Cardiac muscle cell (in vitro differentiated cells and primary cell): ENCODE data around the gene GRWD1. TPM values are rescaled to one million over a fixed set of nuclear protein-coding genes. Genes with fewer than 3 reads are reported as not detected.
A peak's percentile ranks its signal among the peaks of the same experiment; 100 is the strongest.

ENCODE experiments used
- DNase-seq, 2 donors: peaks; one replicate each; pipeline versions ENCODE4 v3.0.0 to v3.0.0-alpha.2; 2010 to 2017; ENCODE audit warnings: low read depth in 1 of 2, low spot score in 1 of 2
- H3K27ac ChIP-seq: fragments of 200-600 bp; sonication (generic); 2 replicates; pipeline ENCODE4 v1.5.1; 2016
- H3K27me3 ChIP-seq: fragments of 200-600 bp; sonication (generic); 2 replicates; pipeline ENCODE4 v1.6.0; 2016; ENCODE audit warnings: control low read depth
- H3K36me3 ChIP-seq: fragments of 200-600 bp; sonication (generic); 2 replicates; pipeline ENCODE4 v1.5.1; 2016; ENCODE audit warnings: control low read depth
- H3K4me1 ChIP-seq: fragments of 200-600 bp; sonication (generic); 2 replicates; pipeline ENCODE4 v1.8.1; 2017; ENCODE audit warnings: low read depth, mild to moderate bottlenecking, mixed run types
- H3K4me3 ChIP-seq: fragments of 200-600 bp; sonication (generic); 2 replicates; pipeline ENCODE4 v1.5.1; 2016; ENCODE audit warnings: mild to moderate bottlenecking
- H3K9me3 ChIP-seq: fragments of 200-600 bp; sonication (generic); 2 replicates; pipeline ENCODE4 v1.5.1; 2017; ENCODE audit warnings: low read depth, mild to moderate bottlenecking, control low read depth
- polyA plus RNA-seq: library from polyadenylated mRNA; unstranded; fragments of >200 nt; fragmentation: Nextera tagmentation; extraction: Ambion mirVana; gene quantifications from 2 replicates; pipeline ENCODE4 v1.2.1, GENCODE V29; 2016
- total RNA-seq: library from RNA; depleted of rRNA; stranded (reverse); fragments of >200 nt; gene quantifications from 2 replicates; pipeline ENCODE4 v1.2.3, GENCODE V29; 2016
- TF ChIP-seq, protein P1 (sequence below): IDR thresholded peaks from 2 replicates; pipeline ENCODE4 v1.5.1; 2012; ENCODE audit warnings: low read depth, mild to moderate bottlenecking, low read length

The GRWD1 gene
- total and polyA plus RNA-seq, 2 experiments from 2014 or later, result 24.2 to 38.6 TPM

DNA sequence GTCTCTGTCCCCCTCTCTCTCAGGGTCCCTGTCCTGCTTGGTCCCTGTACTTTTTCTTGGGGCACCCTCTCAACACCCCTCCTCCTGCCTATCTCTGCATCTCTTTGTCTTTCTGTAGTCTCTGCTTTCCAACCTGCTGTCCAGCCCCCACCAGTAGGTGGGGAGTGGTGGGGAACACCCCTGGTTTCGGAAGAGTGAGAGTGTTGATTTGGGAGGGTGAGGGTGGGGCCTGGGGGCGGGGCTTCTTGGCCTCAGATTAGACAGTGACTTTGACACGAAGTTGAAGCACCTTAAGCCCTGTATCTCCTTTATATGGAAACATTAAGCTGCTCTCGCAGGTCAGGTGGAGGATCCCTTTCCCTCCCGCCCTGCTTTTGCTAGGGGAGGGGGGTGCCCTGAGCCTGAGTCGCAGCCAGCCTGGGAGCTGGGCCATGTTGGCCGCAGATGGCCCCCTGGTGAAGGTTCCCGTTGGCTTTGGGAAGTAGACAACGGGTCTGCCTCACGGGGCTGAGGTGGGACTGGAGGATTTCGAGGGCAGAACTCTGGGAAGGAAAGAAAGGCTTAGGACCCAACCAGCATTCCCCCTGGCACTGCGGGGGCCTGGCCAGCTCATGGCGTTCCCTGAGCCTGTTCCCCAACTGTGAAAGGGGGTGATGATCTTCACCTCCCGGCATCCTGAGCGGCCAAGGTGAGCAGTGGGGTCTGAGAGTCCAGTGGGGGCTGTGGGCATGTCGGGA, 9.6 kb downstream of the GRWD1 start, which contains the start of gene KCNJ14:
Gene KCNJ14 (plus strand): TSS at position 404 of the 737 bp plus-strand sequence. CDS start 6,151 bp downstream, outside the sequence.
- H3K27ac ChIP-seq, result no peak within 1 kb of the TSS
- peaks cover 21% of the 10 kb centered on the region for H3K36me3 ChIP-seq
- no peaks in the 10 kb centered on the region for H3K9me3 ChIP-seq
- DNase-seq, result no peak
- H3K27me3 ChIP-seq, result no peaks in the 10 kb centered on the region
- no peak within 1 kb of the TSS for H3K4me3 ChIP-seq
- no peaks in the 10 kb centered on the region for H3K4me1 ChIP-seq
- TF ChIP-seq, protein P1, sequence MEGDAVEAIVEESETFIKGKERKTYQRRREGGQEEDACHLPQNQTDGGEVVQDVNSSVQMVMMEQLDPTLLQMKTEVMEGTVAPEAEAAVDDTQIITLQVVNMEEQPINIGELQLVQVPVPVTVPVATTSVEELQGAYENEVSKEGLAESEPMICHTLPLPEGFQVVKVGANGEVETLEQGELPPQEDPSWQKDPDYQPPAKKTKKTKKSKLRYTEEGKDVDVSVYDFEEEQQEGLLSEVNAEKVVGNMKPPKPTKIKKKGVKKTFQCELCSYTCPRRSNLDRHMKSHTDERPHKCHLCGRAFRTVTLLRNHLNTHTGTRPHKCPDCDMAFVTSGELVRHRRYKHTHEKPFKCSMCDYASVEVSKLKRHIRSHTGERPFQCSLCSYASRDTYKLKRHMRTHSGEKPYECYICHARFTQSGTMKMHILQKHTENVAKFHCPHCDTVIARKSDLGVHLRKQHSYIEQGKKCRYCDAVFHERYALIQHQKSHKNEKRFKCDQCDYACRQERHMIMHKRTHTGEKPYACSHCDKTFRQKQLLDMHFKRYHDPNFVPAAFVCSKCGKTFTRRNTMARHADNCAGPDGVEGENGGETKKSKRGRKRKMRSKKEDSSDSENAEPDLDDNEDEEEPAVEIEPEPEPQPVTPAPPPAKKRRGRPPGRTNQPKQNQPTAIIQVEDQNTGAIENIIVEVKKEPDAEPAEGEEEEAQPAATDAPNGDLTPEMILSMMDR, result no peak

DNA sequence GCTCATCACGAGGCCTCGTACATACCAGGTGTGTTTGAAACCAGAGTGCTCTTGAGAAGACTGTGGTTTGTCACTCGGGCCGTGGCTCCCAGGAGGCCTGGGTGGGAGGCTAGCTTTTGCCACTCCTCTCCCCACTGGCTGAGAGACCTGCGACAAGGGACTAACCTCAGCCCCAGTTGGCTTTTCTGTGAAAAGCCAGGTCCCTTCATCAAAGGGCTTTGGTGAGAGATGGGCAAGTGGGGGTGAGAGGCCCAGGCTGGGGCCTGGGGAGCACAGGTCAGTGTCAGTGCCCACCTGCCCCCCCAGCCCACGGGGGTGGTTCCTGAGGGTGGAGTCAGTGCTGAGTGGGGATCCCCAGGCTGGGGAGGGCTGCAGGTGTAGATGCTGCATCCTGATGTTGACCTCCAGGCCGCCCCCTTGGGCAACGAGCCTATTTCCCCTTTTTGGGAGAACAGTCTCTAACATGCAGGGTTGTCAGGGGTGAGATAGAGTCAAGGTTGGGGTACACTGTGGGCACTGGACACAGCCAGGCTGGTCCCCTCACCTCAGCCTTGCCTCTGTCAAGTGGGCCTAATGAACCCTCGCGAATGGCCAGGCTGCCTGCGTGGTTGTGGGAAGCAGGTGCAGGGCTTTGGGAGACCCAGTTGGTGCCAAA, 10.3 kb downstream of the GRWD1 start:
- Histone ChIP-seq H3K27ac (no peak overlapping the region), H3K27me3 (no peaks in the 10 kb centered on the region), H3K36me3 (peaks cover 18% of the 10 kb centered on the region), H3K4me1 (no peaks in the 10 kb centered on the region), H3K9me3 (no peaks in the 10 kb centered on the region), H3K4me3 (no peak overlapping the region)
- TF ChIP-seq, protein P1, result no peak
- DNase-seq, result no peak

DNA sequence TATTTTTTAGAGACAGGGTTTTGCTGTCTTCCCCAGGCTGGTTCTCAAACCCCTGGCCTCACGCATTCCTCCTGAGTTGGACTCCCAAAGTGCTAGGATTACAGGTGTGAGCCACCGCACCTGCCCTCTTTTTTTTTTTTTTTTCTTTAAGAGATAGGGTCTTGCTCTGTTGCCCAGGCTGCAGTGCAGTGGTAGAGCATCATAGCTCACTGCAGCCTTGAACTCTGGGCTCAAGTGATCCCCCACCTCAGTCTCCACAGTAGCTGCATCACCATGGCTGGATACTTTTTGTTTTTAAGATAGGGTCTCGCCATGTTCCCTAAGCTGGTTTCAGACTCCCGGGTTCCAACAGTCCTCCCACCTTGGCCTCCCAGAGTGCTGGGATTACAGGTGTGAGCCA, 11.1 kb downstream of the GRWD1 start:
- H3K27me3 ChIP-seq, result no peaks in the 10 kb centered on the region
- H3K9me3 ChIP-seq, result no peaks in the 10 kb centered on the region

DNA sequence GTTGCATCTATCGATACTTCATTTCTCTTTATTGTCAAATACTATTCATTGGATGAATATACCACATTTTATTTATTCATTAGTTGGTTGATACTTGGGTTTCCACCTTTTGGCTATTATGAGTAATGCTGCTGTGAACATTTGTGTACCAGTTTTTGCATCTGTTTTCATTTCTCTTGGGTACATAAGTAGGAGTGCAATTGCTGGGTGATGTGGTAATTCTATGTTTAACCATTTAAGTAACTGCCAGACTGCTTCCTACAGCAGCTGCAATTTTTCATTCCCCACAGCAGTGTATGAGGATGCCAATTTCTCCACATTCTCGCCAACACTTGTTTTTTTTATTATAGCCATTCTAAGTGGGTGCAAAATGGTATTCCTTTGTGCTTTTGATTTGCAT, 12.2 kb downstream of the GRWD1 start:
- Histone ChIP-seq H3K27ac (no peak overlapping the region), H3K4me3 (no peak overlapping the region), H3K36me3 (peaks cover 9% of the 10 kb centered on the region), H3K4me1 (no peaks in the 10 kb centered on the region), H3K27me3 (no peaks in the 10 kb centered on the region), H3K9me3 (no peaks in the 10 kb centered on the region)
- TF ChIP-seq, protein P1, result no peak
- DNase-seq, result peak in 1 of 2 donors; percentile 38

More for the DNA sequence above, 11.1 kb downstream of the GRWD1 start:
- DNase-seq, result no peak
- H3K4me3 ChIP-seq, result no peak overlapping the region
- no peaks in the 10 kb centered on the region for H3K4me1 ChIP-seq
- TF ChIP-seq, protein P1, result no peak
- no peak overlapping the region for H3K27ac ChIP-seq
- H3K36me3 ChIP-seq, result peaks cover 16% of the 10 kb centered on the region

DNA sequence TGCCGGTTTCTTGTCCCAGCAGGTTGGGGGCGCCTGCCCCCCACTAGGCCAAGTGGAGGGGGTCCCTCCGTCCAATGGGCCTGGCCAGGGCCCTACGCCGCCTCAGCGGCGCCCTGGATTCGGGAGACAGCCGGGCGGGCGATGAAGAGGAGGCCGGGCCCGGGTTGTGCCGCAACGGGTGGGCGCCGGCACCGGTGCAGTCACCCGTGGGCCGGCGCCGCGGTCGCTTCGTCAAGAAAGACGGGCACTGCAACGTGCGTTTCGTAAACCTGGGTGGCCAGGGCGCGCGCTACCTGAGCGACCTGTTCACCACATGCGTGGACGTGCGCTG, 15.8 kb downstream of the GRWD1 start:
- TF ChIP-seq, protein P1, result no peak
- Histone ChIP-seq H3K9me3 (no peaks in the 10 kb centered on the region), H3K27me3 (no peaks in the 10 kb centered on the region), H3K27ac (no peak overlapping the region), H3K36me3 (peaks cover 3% of the 10 kb centered on the region), H3K4me1 (no peaks in the 10 kb centered on the region), H3K4me3 (no peak overlapping the region)
- DNase-seq, result no peak
